Vagina (tissue), 2 donors: ENCODE results near the gene ZNF516. TPM values are rescaled to one million over a fixed set of nuclear protein-coding genes. Genes with fewer than 3 reads are reported as not detected.
A peak's percentile ranks its signal among the peaks of the same experiment; 100 is the strongest.

Experiments used
- DNase-seq, 2 donors: peaks; one replicate each; pipeline ENCODE4 v3.0.0-alpha.2; 2017; ENCODE audit errors: extremely low spot score in 2 of 2
- H3K27ac ChIP-seq: fragments of 200-600 bp; sonication (generic); one replicate; pipeline ENCODE4 v1.5.1; 2019
- H3K27me3 ChIP-seq: fragments of 200-600 bp; sonication (generic); one replicate; pipeline ENCODE4 v1.5.1; 2019
- H3K36me3 ChIP-seq, 2 donors: fragments of 200-600 bp; sonication (generic); one replicate each; pipeline ENCODE4 v1.5.1; 2017 to 2019
- H3K4me1 ChIP-seq: fragments of 200-600 bp; sonication (generic); one replicate; pipeline ENCODE4 v1.5.1; 2019
- H3K4me3 ChIP-seq, 2 donors: fragments of 200-600 bp; sonication (generic); 1 replicate in 1 of 2; 2 replicates in 1 of 2; pipeline ENCODE4 v1.5.1; 2016 to 2019
- H3K9me3 ChIP-seq: fragments of 200-600 bp; sonication (generic); one replicate; pipeline ENCODE4 v1.5.1; 2019
- CTCF ChIP-seq, 3 experiments: fragments of 450-650 bp in 2 of 3; fragments of 200-600 bp in 1 of 3; sonication (generic) in 1 of 3; IDR thresholded peaks; one replicate each; pipeline ENCODE4 v1.5.1; 2017 to 2019; ENCODE audit warnings: antibody characterized with exemption in 3 of 3, mild to moderate bottlenecking in 2 of 3, moderate library complexity in 2 of 3
- POLR2A ChIP-seq, 2 donors: fragments of 450-650 bp; IDR thresholded peaks; one replicate each; pipeline ENCODE4 v1.6.1; 2017; ENCODE audit warnings: antibody characterized with exemption in 2 of 2, mild to moderate bottlenecking in 2 of 2, moderate library complexity in 2 of 2
- POLR2AphosphoS5 ChIP-seq, 2 donors: sonication (generic); formaldehyde crosslinking; IDR thresholded peaks; one replicate each; pipeline ENCODE4 v1.9.0; 2017; ENCODE audit warnings: antibody characterized with exemption in 2 of 2, mild to moderate bottlenecking in 2 of 2, low read depth in 1 of 2; ENCODE audit not compliant: insufficient read depth in 1 of 2
- intact Hi-C: fragments of 100-400 bp; cut with DNase I; formaldehyde crosslinking; loops from one replicate; pipeline ENCODE4 v1.15.1; 2023
- total RNA-seq: library from RNA; depleted of rRNA; stranded (reverse); fragments of >200 nt; gene quantifications from one replicate; pipeline ENCODE4 v1.2.3, GENCODE V29; 2016

ZNF516 gene
- total RNA-seq, 1 donor from 2014 or later, result 46.4 TPM

GRCh38 chr18:76441668-76442412 is 53.2 kb downstream of the ZNF516 start:
- H3K4me1 ChIP-seq, result peaks cover 81% of the 10 kb centered on the region

DNA sequence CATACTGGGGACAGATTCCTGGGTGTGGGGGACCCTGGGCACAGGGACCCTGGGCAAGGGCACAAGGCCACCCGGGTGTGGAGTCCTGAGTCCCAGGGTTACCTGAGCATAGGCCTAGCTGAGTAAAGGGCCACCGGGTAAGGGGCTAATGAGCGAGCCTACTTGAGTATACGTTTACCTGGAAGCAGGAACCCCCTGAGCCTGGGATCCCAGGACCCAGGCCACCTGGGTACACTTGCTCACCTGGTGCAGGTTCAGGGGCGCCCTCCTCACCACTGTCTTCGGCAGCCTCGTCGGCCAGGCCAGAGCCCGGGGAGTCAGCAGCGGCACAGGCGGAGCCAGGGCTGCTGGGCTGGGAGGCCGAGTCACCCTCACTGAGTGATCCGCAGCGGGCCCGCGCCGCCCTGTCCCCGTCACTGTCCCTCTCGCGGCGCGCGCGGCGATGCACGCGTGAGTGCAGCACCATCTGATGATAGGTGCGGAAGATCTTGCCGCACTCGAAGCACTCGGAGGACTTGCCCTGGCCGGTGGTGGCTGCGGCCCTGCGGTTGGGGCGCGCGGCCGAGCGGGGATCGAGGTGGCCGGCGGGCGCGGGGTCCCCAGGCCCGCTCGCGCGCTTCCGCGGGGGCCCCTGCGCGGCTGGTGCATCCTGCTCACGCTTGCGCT is 53.9 kb downstream of the ZNF516 start:
- peaks cover 0 to 35% of the 10 kb centered on the region in 2 donors for H3K36me3 ChIP-seq
- H3K27ac ChIP-seq, result no peak overlapping the region
- no peaks in the 10 kb centered on the region for H3K27me3 ChIP-seq
- DNase-seq, result peak in 1 of 2 donors; percentile 84
- H3K4me1 ChIP-seq, result peaks cover 79% of the 10 kb centered on the region
- no peak overlapping the region for H3K4me3 ChIP-seq
- TF ChIP-seq POLR2A (IDR thresholded peaks at IDR 0.05), result no peak
- TF ChIP-seq CTCF (IDR thresholded peaks at IDR 0.05), result no peak
- no peak for TF ChIP-seq POLR2AphosphoS5 (IDR thresholded peaks at IDR 0.05; ENCODE audit: insufficient read depth in 1 of 2, low read depth in 1 of 2)
- intact Hi-C loops, result no loop called here
- H3K9me3 ChIP-seq, result no peaks in the 10 kb centered on the region

More at GRCh38 chr18:76441668-76442412, 53.2 kb downstream of the ZNF516 start:
- TF ChIP-seq POLR2A (IDR thresholded peaks at IDR 0.05) (no peak), POLR2AphosphoS5 (IDR thresholded peaks at IDR 0.05; ENCODE audit: insufficient read depth in 1 of 2, low read depth in 1 of 2) (peak in 1 of 2 donors; percentile 16)
- Histone ChIP-seq H3K4me3 (no peak overlapping the region), H3K27ac (no peak overlapping the region), H3K36me3 (peaks cover 0 to 35% of the 10 kb centered on the region in 2 donors), H3K9me3 (no peaks in the 10 kb centered on the region), H3K27me3 (no peaks in the 10 kb centered on the region)
- DNase-seq, result peak in 1 of 2 donors; percentile 80
- intact Hi-C loops, result no loop called here

DNA sequence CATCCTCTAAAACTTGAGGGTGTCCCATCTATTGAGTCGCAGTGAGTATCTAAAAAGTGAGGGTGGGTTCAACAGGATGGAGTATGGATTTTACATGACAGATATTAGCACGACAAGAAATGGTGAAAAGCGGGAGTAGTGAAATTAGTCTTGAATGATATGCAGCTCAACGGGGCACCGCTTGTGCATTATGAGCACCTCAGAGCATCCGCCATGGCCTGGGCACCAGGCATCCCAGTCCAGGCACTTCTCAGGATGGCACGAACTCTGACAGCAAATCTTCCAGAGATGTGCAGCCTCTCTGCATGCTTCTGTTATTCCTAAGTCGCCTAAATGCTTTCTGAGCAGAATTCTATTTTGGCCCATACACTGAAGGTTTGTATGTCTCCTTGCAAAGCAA is 57.1 kb downstream of the ZNF516 start:
- peak overlapping the region; percentile 28 for H3K27ac ChIP-seq
- peaks cover 0 to 33% of the 10 kb centered on the region in 2 donors for H3K36me3 ChIP-seq
- H3K4me1 ChIP-seq, result peaks cover 78% of the 10 kb centered on the region
- H3K4me3 ChIP-seq, result no peak overlapping the region
- no peaks in the 10 kb centered on the region for H3K27me3 ChIP-seq
- TF ChIP-seq CTCF (IDR thresholded peaks at IDR 0.05) (no peak), POLR2A (IDR thresholded peaks at IDR 0.05) (no peak)
- intact Hi-C loops, result no loop called here
- H3K9me3 ChIP-seq, result no peaks in the 10 kb centered on the region
- peak in 1 of 2 donors; percentile 22 for DNase-seq

DNA sequence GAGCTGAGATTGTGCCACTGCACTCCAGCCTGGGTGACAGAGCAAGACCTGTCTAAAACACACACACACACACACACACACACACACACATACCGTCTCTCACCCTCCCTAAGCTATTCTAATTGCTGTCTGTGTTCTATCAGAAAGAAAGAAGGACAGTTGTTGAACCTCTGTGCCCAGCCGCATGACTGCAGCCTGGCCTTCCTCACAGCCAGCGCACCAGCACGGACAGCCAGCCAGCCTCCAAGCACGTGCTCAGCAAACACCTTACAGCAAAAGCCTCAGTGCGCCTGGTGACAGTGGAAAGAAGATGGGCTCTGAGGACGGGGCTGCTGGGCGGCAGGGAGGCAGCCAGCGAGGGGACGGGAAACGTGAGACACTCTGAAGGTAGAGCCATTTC is 58.0 kb downstream of the ZNF516 start:
- intact Hi-C loops, result no loop called here
- no peak for TF ChIP-seq POLR2A (IDR thresholded peaks at IDR 0.05)
- no peak for TF ChIP-seq CTCF (IDR thresholded peaks at IDR 0.05)
- no peak for TF ChIP-seq POLR2AphosphoS5 (IDR thresholded peaks at IDR 0.05; ENCODE audit: insufficient read depth in 1 of 2, low read depth in 1 of 2)
- peak in 1 of 2 donors; percentile 84 for DNase-seq
- Histone ChIP-seq H3K4me1 (peaks cover 85% of the 10 kb centered on the region), H3K36me3 (peaks cover 0 to 24% of the 10 kb centered on the region in 2 donors), H3K4me3 (no peak overlapping the region), H3K27ac (no peak overlapping the region), H3K9me3 (no peaks in the 10 kb centered on the region), H3K27me3 (no peaks in the 10 kb centered on the region)

DNA sequence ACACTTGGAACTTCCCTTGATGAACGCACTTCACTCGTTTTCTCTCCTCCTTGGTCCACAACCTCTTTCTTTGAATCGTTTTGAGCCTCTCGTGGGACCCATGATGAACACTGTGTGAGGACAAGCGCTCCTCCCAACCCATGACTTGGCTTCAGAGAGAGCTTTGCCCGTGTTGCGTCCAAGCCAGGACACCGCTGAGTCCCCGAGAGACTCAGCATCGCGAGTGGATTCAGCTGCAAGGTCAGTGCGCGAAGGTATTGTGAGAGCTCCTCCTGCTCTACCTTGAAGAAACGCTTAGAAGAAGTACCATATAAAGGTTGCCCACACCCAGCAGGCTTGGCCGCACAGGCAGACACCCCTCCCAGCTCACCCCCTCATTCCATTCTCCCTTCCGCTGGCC is 58.7 kb downstream of the ZNF516 start:
- H3K27ac ChIP-seq, result peak overlapping the region; percentile 40
- TF ChIP-seq POLR2A (IDR thresholded peaks at IDR 0.05), result no peak
- TF ChIP-seq CTCF (IDR thresholded peaks at IDR 0.05), result no peak
- no peak for TF ChIP-seq POLR2AphosphoS5 (IDR thresholded peaks at IDR 0.05; ENCODE audit: insufficient read depth in 1 of 2, low read depth in 1 of 2)
- intact Hi-C loops, result no loop called here
- peaks cover 0 to 18% of the 10 kb centered on the region in 2 donors for H3K36me3 ChIP-seq
- no peaks in the 10 kb centered on the region for H3K9me3 ChIP-seq
- no peak overlapping the region for H3K4me3 ChIP-seq
- no peak for DNase-seq
- H3K27me3 ChIP-seq, result no peaks in the 10 kb centered on the region
- H3K4me1 ChIP-seq, result peaks cover 91% of the 10 kb centered on the region
